HG03432 (cell line): ENCODE measurements around the gene BMPR1A.

Experiments used
- ATAC-seq: cut with Tn5 transposase; IDR thresholded peaks from one replicate; pipeline ENCODE4 v1.9.1; 2021; ENCODE audit warnings: mild to moderate bottlenecking, moderate library complexity; ENCODE audit not compliant: unreplicated experiment

Gene BMPR1A

DNA sequence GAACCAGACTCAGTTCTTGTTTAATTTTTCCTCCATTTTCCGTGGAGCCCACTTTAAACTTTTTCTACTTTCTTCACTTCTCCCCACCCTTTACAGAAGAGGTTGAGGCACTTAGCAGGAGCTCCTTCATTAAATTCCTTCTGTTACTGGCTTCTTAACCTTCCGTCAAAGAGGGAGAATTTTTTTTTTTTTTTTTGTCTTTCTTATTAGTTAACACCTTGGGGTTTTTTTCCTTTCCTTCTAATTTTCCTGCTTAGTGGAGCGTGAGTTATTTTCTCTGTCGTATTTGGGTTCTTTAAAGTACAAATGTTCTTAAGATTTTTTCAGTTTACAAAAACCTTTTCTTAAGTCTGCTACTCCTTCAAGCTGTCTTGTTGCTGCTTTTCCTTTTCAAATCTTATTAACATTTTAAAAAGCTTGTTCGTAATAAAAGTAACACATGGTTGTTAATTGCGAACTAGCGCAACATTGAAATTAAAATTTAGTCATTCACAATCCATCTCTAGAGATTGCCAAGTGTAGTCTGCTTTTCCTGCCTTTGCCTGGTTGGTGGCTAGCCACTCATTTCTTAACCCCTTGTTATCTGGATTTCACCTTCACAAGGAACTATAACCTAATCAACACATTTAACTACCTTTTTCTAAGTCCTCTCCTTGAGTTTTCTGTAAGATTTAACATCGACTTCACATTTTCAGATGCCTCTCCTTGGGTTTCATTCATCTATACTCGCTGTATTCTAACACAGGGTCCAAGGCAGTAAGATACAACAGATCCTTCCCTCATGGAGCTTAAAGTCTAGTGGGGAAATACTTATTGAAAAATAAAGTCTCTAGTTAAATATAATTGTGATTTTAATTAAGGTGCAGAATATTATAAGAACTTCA, 2.0 kb downstream of the BMPR1A start:
- no peak for ATAC-seq

DNA sequence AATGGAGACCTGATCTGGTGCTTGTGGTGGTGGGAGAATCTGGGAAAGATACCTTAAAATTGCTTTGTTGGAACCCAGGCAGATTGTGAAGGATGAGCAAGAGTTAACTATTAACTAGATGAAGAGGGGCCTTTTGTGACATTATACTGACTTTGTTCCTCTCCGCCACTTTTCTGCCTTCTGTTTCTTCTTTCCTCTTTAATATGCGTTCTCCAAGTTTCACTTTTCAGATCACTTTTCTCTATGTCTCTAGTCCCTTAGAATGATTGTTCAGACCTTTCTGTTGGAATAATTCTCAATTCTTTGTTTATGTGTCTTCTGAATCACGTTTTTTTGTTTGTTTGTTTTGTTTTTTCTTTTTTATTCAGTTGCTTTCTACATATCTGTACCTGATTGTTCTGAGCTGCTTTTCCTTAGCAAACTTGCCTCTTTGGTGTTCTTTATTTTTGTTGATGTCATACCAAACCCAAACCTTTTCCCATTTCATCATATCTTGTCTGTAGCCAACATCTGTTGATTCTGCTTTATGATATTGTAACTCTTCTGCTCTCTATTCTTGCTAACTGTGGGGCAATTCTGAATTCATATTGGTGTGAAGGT, 2.8 kb downstream of the BMPR1A start:
- ATAC-seq: no peak

GRCh38 chr10:86763404-86763803, 7.0 kb downstream of the BMPR1A start:
- no peak for ATAC-seq

GRCh38 chr10:86765548-86765947, 9.1 kb downstream of the BMPR1A start:
- ATAC-seq: no peak

DNA sequence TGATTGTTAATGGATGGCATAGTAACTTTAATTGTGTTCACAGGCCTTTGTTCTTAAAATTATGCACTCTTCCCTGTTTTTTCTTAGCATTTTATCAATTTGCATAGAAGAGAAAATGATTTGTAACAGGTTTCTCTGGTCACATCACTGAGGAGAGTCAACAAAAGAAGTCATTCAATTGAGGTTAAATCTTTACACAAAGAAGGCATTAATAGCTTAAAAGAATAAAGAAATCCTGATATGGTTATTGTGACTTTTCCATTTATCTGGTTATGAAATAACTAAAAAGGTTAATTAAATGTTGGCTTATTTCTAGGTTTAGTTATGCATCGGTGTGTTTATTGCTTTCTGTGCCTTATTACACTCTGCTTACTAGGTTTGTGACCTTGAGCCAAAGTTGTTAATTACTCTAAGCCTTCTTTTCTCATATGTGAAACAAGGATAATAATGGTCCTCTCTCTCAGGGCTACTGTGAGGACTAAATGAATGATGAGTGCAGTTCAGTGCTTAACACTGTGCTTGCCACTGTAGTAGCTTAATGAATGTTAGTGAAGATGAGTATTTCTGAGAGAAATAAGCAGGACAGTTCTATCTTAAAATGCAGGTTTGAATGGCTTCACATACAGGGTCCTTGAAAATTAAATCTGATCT, 12.1 kb downstream of the BMPR1A start:
- no peak for ATAC-seq

GRCh38 chr10:86769991-86770390, 13.6 kb downstream of the BMPR1A start:
- ATAC-seq: no peak

GRCh38 chr10:86770412-86770960, 14.1 kb downstream of the BMPR1A start:
- peak; percentile 42 for ATAC-seq

- ATAC-seq: no peak
These were observed 17.1 kb downstream of the BMPR1A start for GRCh38 chr10:86773498-86773897.

GRCh38 chr10:86775056-86775869, 18.8 kb downstream of the BMPR1A start:
- peak; percentile 85 for ATAC-seq

DNA sequence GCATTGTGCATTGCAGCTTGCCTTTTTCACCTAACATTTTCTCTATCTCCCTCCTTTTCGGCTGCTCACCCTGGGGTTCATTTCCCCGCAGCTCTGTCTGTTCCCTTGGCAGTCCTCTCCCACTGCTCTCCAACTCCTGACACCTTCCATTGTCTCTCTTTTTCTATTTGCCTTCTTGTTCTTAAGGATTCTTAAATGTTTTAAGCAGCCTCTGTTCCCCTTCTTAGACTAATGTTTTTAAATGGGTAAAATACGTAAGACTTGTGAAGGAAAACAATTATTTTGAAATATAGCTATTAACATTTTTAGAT, 19.4 kb downstream of the BMPR1A start:
- ATAC-seq: no peak

DNA sequence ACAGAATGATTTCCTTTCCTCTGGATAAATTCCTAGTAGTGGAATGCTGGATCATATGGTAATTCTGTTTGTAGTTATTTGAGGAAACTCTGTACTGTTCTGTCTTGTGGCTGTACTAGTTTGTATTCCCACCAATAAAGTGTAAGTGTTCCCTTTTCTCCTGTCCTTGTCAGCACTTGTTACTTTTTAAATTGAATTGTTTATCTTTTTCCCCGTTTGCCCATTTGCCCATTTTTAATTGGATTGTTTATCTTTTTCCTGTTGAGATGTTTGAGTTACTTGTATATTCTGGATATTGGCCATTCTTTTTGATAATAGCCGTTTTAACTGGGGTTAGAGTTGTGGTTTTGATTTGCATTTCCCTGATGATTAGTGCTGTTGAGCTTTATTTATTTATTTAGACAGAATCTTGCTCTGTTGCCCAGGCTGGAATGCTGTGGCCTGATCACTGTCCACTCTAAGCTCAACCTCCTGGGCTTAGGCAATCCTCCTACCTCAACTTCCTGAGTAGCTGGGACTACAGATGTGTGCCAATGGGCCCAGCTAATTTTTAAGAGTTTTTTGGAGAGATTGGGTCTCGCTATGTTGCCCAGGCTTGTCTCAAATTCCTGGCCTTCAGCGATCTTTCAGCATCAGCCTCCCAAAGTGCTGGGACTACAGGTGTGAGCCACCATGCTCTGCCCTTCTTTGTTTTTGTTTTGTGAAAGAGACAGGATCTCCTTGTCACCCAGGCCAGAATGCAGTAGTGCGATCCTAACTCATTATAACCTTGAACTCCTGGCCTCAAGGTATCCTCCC, 23.0 kb downstream of the BMPR1A start:
- no peak for ATAC-seq

GRCh38 chr10:86782701-86783418, 26.4 kb downstream of the BMPR1A start:
- ATAC-seq: peak; percentile 92

DNA sequence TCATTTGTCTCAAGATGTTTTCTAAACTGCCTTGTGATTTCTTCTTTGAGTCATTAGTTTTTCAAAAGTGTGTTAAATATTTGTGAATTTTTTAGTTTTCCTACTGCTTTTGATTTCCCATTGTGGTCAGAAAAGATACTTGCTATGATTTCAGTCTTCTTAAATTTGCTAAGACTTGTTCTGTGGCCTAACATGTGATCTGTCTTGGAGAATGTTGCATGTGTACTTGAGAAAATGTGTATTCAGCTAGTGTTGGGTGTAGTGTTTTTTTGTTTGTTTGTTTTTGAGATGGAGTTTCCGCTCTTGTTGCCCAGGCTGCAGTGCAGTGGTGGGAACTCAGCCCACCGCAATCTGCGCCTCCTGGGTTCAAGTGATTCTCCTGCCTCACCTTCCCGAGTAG, 28.6 kb downstream of the BMPR1A start:
- ATAC-seq: no peak

DNA sequence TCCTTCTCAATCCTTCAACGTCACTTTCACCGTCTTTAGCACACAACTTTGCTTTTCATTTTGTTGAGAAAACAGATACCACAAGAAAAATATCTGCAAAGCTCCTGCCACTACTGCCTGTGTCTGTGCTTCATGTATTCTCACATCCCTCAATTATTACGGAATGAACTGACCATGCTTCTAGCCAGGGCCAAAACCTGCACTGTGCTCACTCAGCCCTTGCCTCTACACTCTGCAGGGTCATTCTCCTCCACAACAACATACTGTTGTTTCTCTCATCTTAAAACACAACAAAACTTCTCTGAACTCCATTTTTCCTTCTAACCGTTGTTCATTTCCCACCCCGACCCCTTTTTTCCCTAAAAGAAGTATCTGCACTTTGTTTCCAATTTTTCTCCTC, 29.5 kb downstream of the BMPR1A start:
- no peak for ATAC-seq

DNA sequence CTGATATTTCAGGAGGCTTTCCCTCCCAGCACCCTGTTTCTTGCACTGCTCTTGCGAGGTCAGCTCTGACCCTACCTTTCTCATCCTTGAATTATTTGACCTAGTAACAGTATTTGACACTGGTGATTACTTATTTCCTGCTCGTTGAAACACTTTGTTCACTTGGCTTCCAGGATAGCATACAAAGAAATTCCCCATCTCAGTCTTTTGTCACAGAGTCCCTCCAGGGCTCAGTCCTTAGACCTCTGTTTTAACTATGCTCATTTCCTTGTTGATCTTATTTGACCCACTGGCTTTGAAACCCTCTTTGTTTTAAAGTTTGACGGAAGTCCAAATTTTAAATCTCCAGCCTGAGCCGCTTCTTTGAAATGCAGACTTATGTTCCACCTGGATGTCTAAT, 29.9 kb downstream of the BMPR1A start:
- ATAC-seq: no peak

DNA sequence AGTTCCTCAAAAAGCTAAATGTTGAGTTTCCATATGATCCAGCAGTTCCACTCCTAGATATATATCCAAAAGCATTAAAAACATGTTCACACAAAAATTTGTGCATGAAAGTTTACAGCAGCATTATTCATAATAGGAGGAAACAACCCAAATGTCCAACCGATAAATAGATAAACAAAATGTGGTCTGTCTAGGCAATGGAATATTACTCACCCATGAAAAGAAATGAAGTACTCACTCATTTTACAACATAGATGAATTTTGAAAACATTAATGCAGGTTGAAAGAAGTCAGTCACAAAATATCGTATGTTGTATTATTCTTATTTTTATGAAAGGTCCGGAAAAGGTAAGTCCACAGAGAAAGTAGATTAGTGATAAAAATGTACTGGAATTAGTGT, 34.0 kb downstream of the BMPR1A start:
- ATAC-seq: no peak

DNA sequence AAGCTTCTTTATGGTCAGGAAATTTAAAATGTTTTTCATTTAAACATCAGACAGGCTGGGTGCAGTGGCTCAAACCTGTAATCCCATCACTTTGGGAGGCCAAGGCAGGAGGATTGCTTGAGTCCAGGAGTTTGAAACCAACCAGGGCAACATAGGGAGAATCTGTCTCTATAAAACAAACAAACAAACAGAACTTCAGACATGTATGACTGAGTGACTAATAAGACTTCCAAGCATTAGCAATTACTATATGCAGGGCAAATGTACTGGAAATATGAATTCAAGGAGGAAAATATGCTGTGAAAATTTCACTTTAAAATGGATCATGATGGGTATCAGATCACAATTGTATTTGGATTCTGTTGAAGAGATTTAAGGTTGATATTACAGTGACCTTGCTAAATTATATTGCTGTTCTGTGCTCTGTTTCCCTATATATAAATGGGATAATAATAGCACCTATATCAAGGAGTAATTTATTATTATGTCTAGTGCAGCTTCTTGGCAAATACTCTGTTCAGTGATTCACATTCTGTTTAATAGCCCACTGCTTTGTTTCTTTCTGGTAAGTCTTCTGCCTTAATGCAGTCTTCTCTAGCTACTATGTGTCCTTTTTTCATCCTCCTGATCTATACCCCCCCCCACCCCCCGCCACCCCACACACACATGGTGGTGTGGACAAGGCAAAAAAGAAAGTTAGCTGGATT, 36.2 kb downstream of the BMPR1A start:
- no peak for ATAC-seq

- no peak for ATAC-seq
These were observed 37.3 kb downstream of the BMPR1A start for GRCh38 chr10:86793696-86794095.

GRCh38 chr10:86795353-86795752, 38.9 kb downstream of the BMPR1A start:
- no peak for ATAC-seq
